K562 (cell line): Measurements from ENCODE around the gene RNF126. TPM values are rescaled to one million over a fixed set of nuclear protein-coding genes. Genes with fewer than 3 reads are reported as not detected.

ENCODE experiments used
- ETV6 ChIP-seq, 3 experiments: fragments of 150-350 bp in 1 of 3; sonication (generic) in 1 of 3; formaldehyde crosslinking in 1 of 3; IDR thresholded peaks; 2 replicates each; pipeline versions ENCODE4 v1.6.1 to v1.8.0; 2014 to 2022; ENCODE audit warnings: borderline replicate concordance in 2 of 3, low read depth in 2 of 3, antibody characterized with exemption in 1 of 3, low read length in 1 of 3, mild to moderate bottlenecking in 1 of 3, missing genetic modification reagents in 1 of 3
- MBD2 ChIP-seq: sonication (generic); IDR thresholded peaks from 2 replicates; pipeline ENCODE4 v1.6.1; 2016; ENCODE audit warnings: low read depth, borderline replicate concordance
- NKRF ChIP-seq: fragments of 450-650 bp; IDR thresholded peaks from 2 replicates; pipeline ENCODE4 v1.6.1; 2016; ENCODE audit warnings: borderline replicate concordance
- SIX5 ChIP-seq, 2 experiments: IDR thresholded peaks; 2 replicates each; pipeline ENCODE4 v1.6.1; 2011; ENCODE audit warnings: low read length in 2 of 2, borderline replicate concordance in 1 of 2, low read depth in 1 of 2, mild to moderate bottlenecking in 1 of 2, moderate library complexity in 1 of 2; ENCODE audit not compliant: insufficient read depth in 1 of 2
- ZBTB40 ChIP-seq, 2 experiments: fragments of 450-650 bp in 1 of 2; sonication (generic) in 1 of 2; formaldehyde crosslinking in 1 of 2; IDR thresholded peaks; 2 replicates each; pipeline versions ENCODE4 v1.7.1 to v1.9.0; 2016 to 2022; ENCODE audit warnings: inconsistent platforms in 1 of 2, mild to moderate bottlenecking in 1 of 2, missing genetic modification reagents in 1 of 2
- ZNF239 ChIP-seq: fragments of 250-450 bp; sonication (Bioruptor Pico); IDR thresholded peaks from 2 replicates; pipeline ENCODE4 v1.4.0; 2020; ENCODE audit warnings: mild to moderate bottlenecking
- ZNF274 ChIP-seq: IDR thresholded peaks from 2 replicates; pipeline ENCODE4 v1.6.1; 2011; ENCODE audit warnings: low read depth, mild to moderate bottlenecking, low read length, moderate library complexity, borderline replicate concordance
- ZNF384 ChIP-seq: IDR thresholded peaks from 2 replicates; pipeline ENCODE4 v1.6.1; 2012; ENCODE audit warnings: low read depth, low read length, improper control_type of control experiment
- ZNF398 ChIP-seq: fragments of 250-450 bp; sonication (Bioruptor Pico); IDR thresholded peaks from 2 replicates; pipeline ENCODE4 v1.8.0; 2021; ENCODE audit warnings: moderate library complexity, mild to moderate bottlenecking, inconsistent platforms
- ZSCAN32 ChIP-seq: fragments of 450-650 bp; formaldehyde crosslinking; IDR thresholded peaks from 2 replicates; pipeline ENCODE4 v1.4.0; 2020; ENCODE audit warnings: mild to moderate bottlenecking, moderate library complexity
- polyA plus RNA-seq, 8 experiments: library from polyadenylated mRNA; depleted of rRNA in 4 of 8; stranded (reverse) in 5 of 8; unstranded in 3 of 8; fragments of >200 nt; fragmentation: Nextera tagmentation in 2 of 8; fragmentation: Illumina TruSeq in 1 of 8; extraction: Ambion mirVana in 2 of 8; extraction: Trizol in 1 of 8; gene quantifications; 2 replicates each; pipeline versions ENCODE4 v1.2.1 to v1.2.3, GENCODE V29; 2011 to 2014; ENCODE audit warnings: inconsistent platforms in 1 of 8, missing spikeins in 1 of 8
- total RNA-seq, 7 experiments: library from RNA; depleted of rRNA in 6 of 7; stranded (reverse); fragments of >200 nt in 6 of 7; fragmentation: Illumina TruSeq in 2 of 7; extraction: Trizol in 2 of 7; gene quantifications; 2 replicates each; pipeline versions ENCODE4 v1.2.1 to v1.2.3, GENCODE V29; 2011 to 2021; ENCODE audit warnings: low replicate concordance in 1 of 7

The RNF126 gene
- total and polyA plus RNA-seq, 9 of the 15 experiments (the other 6 are each of a cell fraction or from before 2014, with no cell fraction given): 0.27 to 101 (median 12.3) TPM

GRCh38 chr19:703651-704446 lies 40.8 kb upstream of the RNF126 start (continued):
- TF ChIP-seq ZNF274: no peak
- 0 out of 2 replicates have a peak, but pooled peaks have one; percentile 10 for TF ChIP-seq NKRF
- TF ChIP-seq ZNF384: no peak
- TF ChIP-seq ETV6 (IDR thresholded peaks at IDR 0.05; ENCODE audit: borderline replicate concordance in 1 of 2, low read depth in 2 of 2, low read length in 1 of 2): no peak
- no peak for TF ChIP-seq ETV6 (CRISPR knock-in tag; IDR thresholded peaks at IDR 0.05; ENCODE audit: borderline replicate concordance)
- TF ChIP-seq ZNF239 (CRISPR knock-in tag): no peak
- TF ChIP-seq ZSCAN32 (CRISPR knock-in tag): no peak
- no peak for TF ChIP-seq SIX5 (IDR thresholded peaks at IDR 0.05; ENCODE audit: borderline replicate concordance in 1 of 2, insufficient read depth in 1 of 2, low read depth in 1 of 2, low read length in 2 of 2)
- peak; percentile 70 for TF ChIP-seq ZBTB40 (IDR thresholded peaks at IDR 0.05)
- no peak for TF ChIP-seq ZBTB40 (CRISPR knock-in tag; IDR thresholded peaks at IDR 0.05)
- no peak for TF ChIP-seq ZNF398 (CRISPR knock-in tag)
- TF ChIP-seq MBD2: 0 out of 2 replicates have a peak, but pooled peaks have one; percentile 30
